Stomach smooth muscle (tissue), 2 donors: ENCODE data around the gene KRT35.

ENCODE experiments used
- H3K27ac ChIP-seq: one replicate; pipeline ENCODE4 v1.7.0; 2013; ENCODE audit warnings: mild to moderate bottlenecking, low read length, inconsistent platforms
- H3K27me3 ChIP-seq, 2 donors: one replicate each; pipeline ENCODE4 v1.7.0; 2013; ENCODE audit warnings: low read length in 2 of 2; ENCODE audit not compliant: insufficient read depth in 2 of 2, control insufficient read depth in 1 of 2
- H3K36me3 ChIP-seq, 2 donors: one replicate each; pipeline ENCODE4 v1.7.0; 2013; ENCODE audit warnings: low read length in 2 of 2; ENCODE audit not compliant: control insufficient read depth in 2 of 2, insufficient read depth in 2 of 2
- H3K4me1 ChIP-seq: one replicate; pipeline ENCODE4 v1.7.0; 2013; ENCODE audit warnings: low read length; ENCODE audit not compliant: control insufficient read depth, insufficient read depth
- H3K4me3 ChIP-seq, 2 donors: one replicate each; pipeline ENCODE4 v1.7.0; 2013; ENCODE audit warnings: low read length in 2 of 2
- H3K9ac ChIP-seq, 2 donors: one replicate each; pipeline ENCODE4 v1.7.0; 2013; ENCODE audit warnings: low read length in 2 of 2, mild to moderate bottlenecking in 1 of 2
- H3K9me3 ChIP-seq, 2 donors: one replicate each; pipeline ENCODE4 v1.7.0; 2013; ENCODE audit warnings: low read length in 2 of 2; ENCODE audit not compliant: control insufficient read depth in 2 of 2
- donor health status: healthy.
- donor health status: Pancreatic carcinoma.

The KRT35 gene

GRCh38 chr17:41484920-41485904 lies 4.3 kb upstream of the KRT35 start:
- Histone ChIP-seq H3K27ac (no peak overlapping the region), H3K4me3 (no peak overlapping the region), H3K9me3 (no peaks in the 10 kb centered on the region), H3K36me3 (no peaks in the 10 kb centered on the region), H3K27me3 (peaks cover 0 to 2% of the 10 kb centered on the region in 2 donors), H3K4me1 (no peaks in the 10 kb centered on the region), H3K9ac (no peak overlapping the region)

DNA sequence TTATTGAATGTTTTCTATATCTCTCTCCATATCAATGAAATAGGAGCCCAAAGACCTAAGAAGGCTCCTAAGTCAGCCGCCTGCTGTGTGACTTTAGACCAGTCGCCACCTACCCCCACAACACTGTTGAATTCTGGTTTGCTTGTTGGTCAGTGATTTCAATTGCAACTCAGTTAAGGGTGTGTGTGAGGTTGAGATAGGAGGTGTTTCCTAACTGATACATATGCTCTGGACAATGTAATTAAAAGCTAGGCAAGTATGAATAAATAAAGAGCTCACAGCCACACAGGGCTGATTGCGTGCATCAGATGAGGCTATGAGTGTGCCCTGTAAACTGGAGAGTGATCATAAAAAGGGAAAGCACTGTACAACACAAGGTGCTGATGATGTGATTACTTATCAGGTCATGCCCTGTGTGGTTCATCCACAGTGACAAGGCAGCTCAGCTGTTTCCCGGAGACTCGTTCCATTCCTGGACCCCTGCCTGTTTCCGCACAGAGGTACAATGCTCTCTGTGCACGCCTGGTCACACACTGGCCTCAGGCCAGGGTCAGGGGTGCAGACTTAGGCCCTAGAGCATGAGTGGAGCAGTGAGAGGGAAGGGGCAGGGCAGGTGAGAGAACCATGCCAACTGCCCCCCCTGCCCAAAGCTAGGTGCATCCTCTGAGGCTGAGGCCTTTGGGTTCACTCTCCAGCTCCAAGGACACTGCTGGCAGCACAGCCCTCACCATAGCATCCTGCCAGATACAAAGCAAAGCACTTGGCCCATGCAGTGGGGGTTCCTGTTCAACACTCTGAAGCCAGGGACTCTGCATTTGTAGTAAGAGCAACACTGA lies 3.3 kb upstream of the KRT35 start:
- no peak overlapping the region for H3K4me3 ChIP-seq
- H3K27me3 ChIP-seq, result peaks cover 0 to 2% of the 10 kb centered on the region in 2 donors
- H3K9ac ChIP-seq, result no peak overlapping the region
- no peaks in the 10 kb centered on the region for H3K4me1 ChIP-seq
- H3K36me3 ChIP-seq, result no peaks in the 10 kb centered on the region
- H3K27ac ChIP-seq, result no peak overlapping the region
- H3K9me3 ChIP-seq, result no peaks in the 10 kb centered on the region

- H3K4me3 ChIP-seq, result no peak overlapping the region
- H3K9ac ChIP-seq, result no peak overlapping the region
- H3K9me3 ChIP-seq, result no peaks in the 10 kb centered on the region
- peaks cover 0 to 2% of the 10 kb centered on the region in 2 donors for H3K27me3 ChIP-seq
- no peaks in the 10 kb centered on the region for H3K4me1 ChIP-seq
- H3K27ac ChIP-seq, result no peak overlapping the region
- no peaks in the 10 kb centered on the region for H3K36me3 ChIP-seq
These were observed 2.6 kb upstream of the KRT35 start for GRCh38 chr17:41483531-41483930.

DNA sequence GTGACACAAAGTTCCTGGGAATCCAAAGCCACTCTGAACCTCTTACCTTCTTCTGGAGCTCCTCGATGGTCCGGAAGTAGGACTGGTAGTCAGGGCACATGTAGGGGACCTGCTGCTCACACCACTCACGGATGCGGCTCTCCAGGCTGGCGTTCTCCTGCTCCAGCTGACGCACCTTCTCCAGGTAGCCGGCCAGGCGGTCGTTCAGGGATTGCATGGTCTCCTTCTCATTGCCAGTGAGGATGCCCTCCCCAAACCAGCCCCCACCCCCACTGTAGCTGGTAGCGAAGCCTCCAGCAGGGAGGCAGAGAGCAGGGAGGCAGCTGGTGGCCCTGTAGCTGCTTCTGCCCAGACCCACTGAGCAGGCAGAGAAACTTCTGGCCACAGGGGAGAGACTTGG lies 370 bp downstream of the KRT35 start:
- Histone ChIP-seq H3K27ac (no peak overlapping the region), H3K9me3 (no peaks in the 10 kb centered on the region), H3K4me1 (no peaks in the 10 kb centered on the region), H3K36me3 (no peaks in the 10 kb centered on the region), H3K27me3 (no peaks in the 10 kb centered on the region), H3K9ac (no peak overlapping the region), H3K4me3 (no peak overlapping the region)

DNA sequence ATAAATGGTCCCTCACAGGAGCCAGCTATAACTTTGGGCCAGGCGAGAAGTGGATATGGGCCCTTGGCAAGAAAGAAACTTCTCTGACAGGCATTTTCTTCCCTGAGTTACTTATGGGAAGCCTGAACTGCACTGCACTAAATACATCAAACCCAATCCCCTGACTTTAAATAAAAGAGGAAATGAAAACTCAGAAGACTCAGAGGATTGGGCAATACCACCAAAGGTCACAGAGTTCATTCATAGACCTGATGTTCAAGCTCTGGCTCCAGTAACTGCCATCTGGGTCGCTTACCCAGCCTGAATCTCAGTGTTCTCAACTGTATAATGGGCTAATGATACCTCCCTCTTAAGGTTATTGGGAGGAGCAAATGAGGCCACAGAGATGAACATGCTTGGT lies 815 bp downstream of the KRT35 start:
- H3K4me3 ChIP-seq, result no peak overlapping the region
- H3K36me3 ChIP-seq, result no peaks in the 10 kb centered on the region
- no peak overlapping the region for H3K27ac ChIP-seq
- H3K9me3 ChIP-seq, result no peaks in the 10 kb centered on the region
- no peak overlapping the region for H3K9ac ChIP-seq
- no peaks in the 10 kb centered on the region for H3K27me3 ChIP-seq
- no peaks in the 10 kb centered on the region for H3K4me1 ChIP-seq

DNA sequence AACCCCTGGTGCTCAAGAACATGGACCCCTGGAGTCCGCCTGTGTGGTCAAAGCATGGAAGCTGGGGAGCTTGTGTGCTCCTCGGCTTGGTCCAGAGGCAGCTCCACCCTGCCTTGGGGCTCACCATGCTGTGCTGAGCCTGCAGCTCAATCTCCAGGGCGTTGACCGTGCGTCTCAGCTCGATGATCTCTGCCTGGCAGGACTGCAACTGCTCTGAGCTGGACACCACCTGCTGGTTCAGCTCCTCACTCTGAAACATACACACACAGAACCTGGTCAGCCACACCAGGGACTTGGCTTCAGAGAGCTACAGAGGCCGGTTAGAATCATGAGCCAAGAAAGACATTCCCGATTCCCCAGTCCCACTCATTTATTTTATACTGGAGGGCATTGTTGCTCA lies 2.7 kb downstream of the KRT35 start:
- H3K4me3 ChIP-seq, result no peak overlapping the region

DNA sequence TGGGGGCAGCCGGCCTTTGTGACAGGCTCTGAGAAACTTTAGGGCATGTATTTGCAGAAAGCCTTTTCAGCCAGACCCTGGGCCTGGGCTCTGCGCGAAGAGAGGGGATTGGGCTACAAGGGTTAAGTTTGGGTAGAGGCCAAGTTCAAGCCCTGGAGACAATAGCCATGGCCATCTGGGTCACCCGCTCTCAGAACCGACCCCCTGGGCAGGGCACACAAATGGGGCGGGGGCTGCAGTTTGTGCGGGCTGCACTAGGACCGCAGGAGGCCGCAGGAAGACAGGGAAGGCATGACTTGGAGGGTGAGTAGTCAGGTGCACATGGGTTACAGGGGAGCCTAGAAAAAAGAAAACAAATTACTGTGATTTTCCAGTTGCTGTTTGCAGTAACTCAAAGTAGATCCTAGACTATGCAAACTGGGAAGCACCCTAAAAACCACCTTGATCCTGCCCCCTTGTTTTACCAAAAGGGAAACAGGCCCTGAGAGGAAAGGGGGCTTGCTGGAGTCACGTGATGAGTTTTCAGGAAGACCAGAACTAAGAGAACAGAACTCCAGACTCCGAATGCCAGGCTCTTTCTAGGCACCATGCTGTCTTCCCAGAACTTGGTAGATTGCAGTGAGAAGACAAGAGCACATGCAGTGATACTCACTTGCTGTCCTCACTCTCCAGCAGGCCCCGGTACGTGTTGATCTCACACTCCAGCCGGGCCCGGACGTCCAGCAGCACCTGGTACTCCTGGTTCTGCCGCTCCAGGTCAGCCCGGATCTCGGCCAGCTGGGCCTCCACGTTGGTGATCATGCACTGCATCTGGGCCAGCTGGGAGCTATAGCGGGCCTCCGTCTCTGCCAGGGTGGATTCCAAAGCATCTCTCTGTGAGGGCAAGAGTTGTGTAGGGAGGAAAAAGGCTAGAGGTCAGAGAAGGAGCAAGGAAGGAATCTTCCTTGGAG lies 3.8 kb downstream of the KRT35 start:
- H3K4me1 ChIP-seq, result no peaks in the 10 kb centered on the region
- no peak overlapping the region for H3K9ac ChIP-seq
- no peaks in the 10 kb centered on the region for H3K36me3 ChIP-seq
- no peaks in the 10 kb centered on the region for H3K27me3 ChIP-seq
- no peak overlapping the region for H3K27ac ChIP-seq
- no peak overlapping the region for H3K4me3 ChIP-seq
- H3K9me3 ChIP-seq, result no peaks in the 10 kb centered on the region

More for the DNA sequence above, 2.7 kb downstream of the KRT35 start:
- no peaks in the 10 kb centered on the region for H3K4me1 ChIP-seq
- no peak overlapping the region for H3K9ac ChIP-seq
- no peaks in the 10 kb centered on the region for H3K36me3 ChIP-seq
- H3K27ac ChIP-seq, result no peak overlapping the region
- H3K9me3 ChIP-seq, result no peaks in the 10 kb centered on the region
- H3K27me3 ChIP-seq, result no peaks in the 10 kb centered on the region

DNA sequence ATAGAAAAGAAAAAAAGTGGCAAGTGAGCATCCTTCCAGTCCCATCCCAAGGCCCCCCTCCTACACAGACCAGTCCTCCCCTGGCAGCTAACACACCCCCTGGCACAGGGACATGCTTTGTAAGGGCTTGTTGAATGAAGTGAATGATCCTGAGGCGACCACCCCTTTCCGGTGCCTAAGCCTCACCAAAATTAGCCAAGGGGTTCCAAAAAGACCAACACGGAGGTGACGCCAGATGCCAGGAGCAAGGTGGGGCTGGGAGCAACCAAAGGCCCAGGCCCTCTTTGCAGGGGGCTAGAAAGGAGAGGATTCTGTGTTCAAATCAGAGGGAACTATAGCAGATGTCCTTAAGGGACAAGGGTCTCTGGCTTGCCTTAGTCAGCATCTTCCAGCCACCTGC lies 5.5 kb downstream of the KRT35 start:
- H3K4me3 ChIP-seq, result no peak overlapping the region
- no peaks in the 10 kb centered on the region for H3K36me3 ChIP-seq
- H3K27ac ChIP-seq, result no peak overlapping the region
- H3K9ac ChIP-seq, result no peak overlapping the region
- no peaks in the 10 kb centered on the region for H3K27me3 ChIP-seq
- no peaks in the 10 kb centered on the region for H3K4me1 ChIP-seq
- H3K9me3 ChIP-seq, result peaks cover 0 to 5% of the 10 kb centered on the region in 2 donors

- no peak overlapping the region for H3K9ac ChIP-seq
These were observed 6.1 kb downstream of the KRT35 start for GRCh38 chr17:41474863-41475262.

GRCh38 chr17:41468346-41468745 lies 12.6 kb downstream of the KRT35 start:
- Histone ChIP-seq H3K4me1 (peaks cover 3% of the 10 kb centered on the region), H3K27me3 (no peaks in the 10 kb centered on the region), H3K4me3 (no peak overlapping the region), H3K9ac (no peak overlapping the region), H3K9me3 (peaks cover 0 to 5% of the 10 kb centered on the region in 2 donors), H3K36me3 (no peaks in the 10 kb centered on the region), H3K27ac (no peak overlapping the region)

More at GRCh38 chr17:41474863-41475262, 6.1 kb downstream of the KRT35 start:
- Histone ChIP-seq H3K27me3 (no peaks in the 10 kb centered on the region), H3K9me3 (peaks cover 0 to 5% of the 10 kb centered on the region in 2 donors), H3K36me3 (no peaks in the 10 kb centered on the region), H3K4me3 (no peak overlapping the region), H3K27ac (no peak overlapping the region), H3K4me1 (no peaks in the 10 kb centered on the region)
